Keratinocyte (primary cell): ENCODE measurements around the gene FBXO39. TPM values are rescaled to one million over a fixed set of nuclear protein-coding genes. Genes with fewer than 3 reads are reported as not detected.
"Not testable (repeated sequence)": the region's sequence is repeated elsewhere in the genome, so short reads cannot be mapped to it uniquely, and the experiment has no call there.

Experiments
- DNase-seq: peaks from one replicate; pipeline ENCODE4 v3.0.0-alpha.2; 2011; ENCODE audit warnings: low read depth, missing footprints, low spot score
- FAIRE-seq: peaks from 2 replicates; lab custom pipeline; 2011; peaks lifted over from hg19 to GRCh38; lab: Jason Lieb, UNC
- H2AFZ ChIP-seq: 2 replicates; pipeline ENCODE4 v1.6.0; 2012; ENCODE audit warnings: low read length, control low read depth, inconsistent platforms; ENCODE audit not compliant: control insufficient read depth
- H3K27ac ChIP-seq: 2 replicates; pipeline ENCODE4 v1.5.1; 2011; ENCODE audit warnings: low read length; ENCODE audit not compliant: control insufficient read depth, insufficient read depth
- H3K27me3 ChIP-seq: 3 replicates; pipeline ENCODE4 v1.6.0; 2011; ENCODE audit warnings: low read length; ENCODE audit not compliant: control insufficient read depth, insufficient read depth; ENCODE audit errors: extremely low read depth
- H3K36me3 ChIP-seq, 2 experiments: 2 replicates in 1 of 2; 3 replicates in 1 of 2; pipeline ENCODE4 v1.5.1; 2011; ENCODE audit warnings: low read length in 2 of 2, mild to moderate bottlenecking in 1 of 2; ENCODE audit not compliant: control insufficient read depth in 2 of 2, insufficient read depth in 2 of 2; ENCODE audit errors: extremely low read depth in 1 of 2
- H3K4me1 ChIP-seq: 3 replicates; pipeline ENCODE4 v1.5.1; 2011; ENCODE audit warnings: low read length; ENCODE audit not compliant: control insufficient read depth, insufficient read depth; ENCODE audit errors: extremely low read depth
- H3K4me2 ChIP-seq: 3 replicates; pipeline ENCODE4 v1.6.0; 2011; ENCODE audit warnings: low read depth, low read length; ENCODE audit not compliant: control insufficient read depth, insufficient read depth; ENCODE audit errors: extremely low read depth
- H3K4me3 ChIP-seq, 3 experiments: fragments of 200-600 bp in 1 of 3; sonication (generic) in 1 of 3; 2 replicates in 2 of 3; 3 replicates in 1 of 3; pipeline ENCODE4 v1.5.1; 2011 to 2016; ENCODE audit warnings: low read length in 3 of 3, mild to moderate bottlenecking in 3 of 3, control low read depth in 2 of 3, inconsistent platforms in 1 of 3, low read depth in 1 of 3, mixed read lengths in 1 of 3, mixed run types in 1 of 3, moderate library complexity in 1 of 3; ENCODE audit not compliant: control insufficient read depth in 2 of 3, insufficient read depth in 2 of 3; ENCODE audit errors: extremely low read depth in 1 of 3
- H3K79me2 ChIP-seq: 2 replicates; pipeline ENCODE4 v1.6.0; 2012; ENCODE audit warnings: low read length; ENCODE audit not compliant: control insufficient read depth, insufficient read depth
- H3K9ac ChIP-seq: 3 replicates; pipeline ENCODE4 v1.6.0; 2011; ENCODE audit warnings: low read length; ENCODE audit not compliant: control insufficient read depth, insufficient read depth; ENCODE audit errors: extremely low read depth
- H3K9me1 ChIP-seq: 3 replicates; pipeline ENCODE4 v1.6.0; 2011; ENCODE audit warnings: low read length; ENCODE audit not compliant: control insufficient read depth, insufficient read depth; ENCODE audit errors: extremely low read depth
- H3K9me3 ChIP-seq: 2 replicates; pipeline ENCODE4 v1.5.1; 2012; ENCODE audit warnings: low read depth, low read length; ENCODE audit not compliant: control insufficient read depth
- H4K20me1 ChIP-seq: 3 replicates; pipeline ENCODE4 v1.6.0; 2011; ENCODE audit warnings: low read length; ENCODE audit not compliant: control insufficient read depth, insufficient read depth; ENCODE audit errors: extremely low read depth
- EZH2 ChIP-seq: IDR thresholded peaks from one replicate; pipeline ENCODE4 v1.6.1; 2012; ENCODE audit warnings: inconsistent platforms, mild to moderate bottlenecking, low read length, moderate library complexity
- dilution Hi-C: fragments of 300-500 bp; cut with MboI; formaldehyde crosslinking; loops from one replicate; pipeline ENCODE4 v1.7.0; 2020; ENCODE audit warnings: low sequenced_read_pairs; ENCODE audit not compliant: extremely low pct_ligation_motif_present
- polyA plus RNA-seq, 5 experiments: library from polyadenylated mRNA; depleted of rRNA in 3 of 5; stranded (reverse) in 3 of 5; stranded (forward) in 1 of 5; unstranded in 1 of 5; fragments of >200 nt; gene quantifications; 1 replicate in 1 of 5; 2 replicates in 3 of 5; 3 replicates in 1 of 5; pipeline versions ENCODE4 v1.2.1 to v1.2.3, GENCODE V29; 2011 to 2012; ENCODE audit warnings: missing spikeins in 2 of 5, low read depth in 1 of 5, low replicate concordance in 1 of 5
- TF ChIP-seq, protein P1 (sequence below), 3 experiments: IDR thresholded peaks in 1 of 3; conservative IDR thresholded peaks in 1 of 3; optimal IDR thresholded peaks in 1 of 3; 2 replicates in 2 of 3; 3 replicates in 1 of 3; pipeline versions ENCODE3 to v1.5.1; 2011; ENCODE audit warnings: low read length in 3 of 3, mild to moderate bottlenecking in 3 of 3, moderate library complexity in 2 of 3, control low read depth in 1 of 3, inconsistent platforms in 1 of 3; ENCODE audit not compliant: insufficient read depth in 2 of 3; ENCODE audit errors: extremely low read depth in 1 of 3

The FBXO39 gene
- polyA plus RNA-seq, 1 donor (not counting 4 experiments of a cell fraction or from before 2014, with no cell fraction given) = 3.3 TPM

DNA sequence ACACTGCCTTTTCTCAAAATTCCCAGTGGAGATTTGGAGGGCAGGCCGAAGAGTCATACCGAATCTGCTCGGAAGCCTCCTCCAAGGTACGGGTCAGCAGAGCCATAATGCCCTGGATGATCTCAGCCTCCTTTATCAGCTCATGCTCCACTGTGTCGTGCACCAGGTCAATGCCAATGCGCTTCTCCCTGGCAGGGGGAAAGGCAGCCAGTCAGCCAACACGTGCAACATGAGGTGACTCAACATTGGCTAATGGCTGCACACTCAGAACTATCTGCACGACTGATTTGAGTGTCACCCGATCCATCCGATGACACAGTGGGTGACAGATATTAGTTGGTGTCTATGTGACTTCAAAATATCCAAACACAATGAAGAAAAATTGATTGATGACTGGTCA, 39.8 kb downstream of the FBXO39 start:
- TF ChIP-seq, protein P1, sequence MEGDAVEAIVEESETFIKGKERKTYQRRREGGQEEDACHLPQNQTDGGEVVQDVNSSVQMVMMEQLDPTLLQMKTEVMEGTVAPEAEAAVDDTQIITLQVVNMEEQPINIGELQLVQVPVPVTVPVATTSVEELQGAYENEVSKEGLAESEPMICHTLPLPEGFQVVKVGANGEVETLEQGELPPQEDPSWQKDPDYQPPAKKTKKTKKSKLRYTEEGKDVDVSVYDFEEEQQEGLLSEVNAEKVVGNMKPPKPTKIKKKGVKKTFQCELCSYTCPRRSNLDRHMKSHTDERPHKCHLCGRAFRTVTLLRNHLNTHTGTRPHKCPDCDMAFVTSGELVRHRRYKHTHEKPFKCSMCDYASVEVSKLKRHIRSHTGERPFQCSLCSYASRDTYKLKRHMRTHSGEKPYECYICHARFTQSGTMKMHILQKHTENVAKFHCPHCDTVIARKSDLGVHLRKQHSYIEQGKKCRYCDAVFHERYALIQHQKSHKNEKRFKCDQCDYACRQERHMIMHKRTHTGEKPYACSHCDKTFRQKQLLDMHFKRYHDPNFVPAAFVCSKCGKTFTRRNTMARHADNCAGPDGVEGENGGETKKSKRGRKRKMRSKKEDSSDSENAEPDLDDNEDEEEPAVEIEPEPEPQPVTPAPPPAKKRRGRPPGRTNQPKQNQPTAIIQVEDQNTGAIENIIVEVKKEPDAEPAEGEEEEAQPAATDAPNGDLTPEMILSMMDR (optimal IDR thresholded peaks at IDR 0.05 in 1 of 3, IDR thresholded peaks at IDR 0.05 in 1 of 3, conservative IDR thresholded peaks at IDR 0.05 in 1 of 3; ENCODE audit: extremely low read depth in 1 of 3, insufficient read depth in 2 of 3, low read length in 3 of 3) = no peak
- TF ChIP-seq EZH2 = no peak
- Histone ChIP-seq H2AFZ (no peak overlapping the region), H3K9me3 (no peaks in the 10 kb centered on the region), H3K36me3 (no peaks in the 10 kb centered on the region), H3K4me2 (no peak overlapping the region), H3K27me3 (peaks cover 5% of the 10 kb centered on the region), H3K79me2 (no peaks in the 10 kb centered on the region), H3K27ac (no peak overlapping the region), H3K9me1 (no peaks in the 10 kb centered on the region), H3K4me3 (no peak overlapping the region), H3K9ac (no peak overlapping the region), H4K20me1 (no peaks in the 10 kb centered on the region), H3K4me1 (no peaks in the 10 kb centered on the region)
- DNase-seq (no peak), FAIRE-seq (no peak)
- dilution Hi-C loops = no loop called here

DNA sequence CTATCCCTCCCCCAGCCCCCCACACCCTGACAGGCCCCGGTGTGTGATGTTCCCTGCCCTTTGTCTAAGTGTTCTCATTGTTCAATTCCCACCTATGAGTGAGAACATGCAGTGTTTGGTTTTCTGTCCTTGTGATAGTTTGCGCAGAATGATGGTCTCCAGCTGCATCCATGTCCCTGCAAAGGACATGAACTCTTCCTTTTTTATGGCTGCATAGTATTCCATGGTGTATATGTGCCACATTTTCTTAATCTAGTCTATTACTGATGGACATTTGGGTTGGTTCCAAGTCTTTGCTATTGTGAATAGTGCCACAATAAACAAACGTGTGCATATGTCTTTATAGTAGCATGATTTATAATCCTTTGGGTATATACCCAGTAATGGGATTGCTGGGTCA, 40.4 kb downstream of the FBXO39 start:
- H3K36me3 ChIP-seq, H2AFZ ChIP-seq, H3K27ac ChIP-seq, H3K27me3 ChIP-seq, H4K20me1 ChIP-seq, H3K4me3 ChIP-seq, H3K4me2 ChIP-seq, H3K9me3 ChIP-seq, H3K9ac ChIP-seq, FAIRE-seq, H3K9me1 ChIP-seq, DNase-seq, H3K79me2 ChIP-seq, dilution Hi-C loops, H3K4me1 ChIP-seq: not testable (repeated sequence)

DNA sequence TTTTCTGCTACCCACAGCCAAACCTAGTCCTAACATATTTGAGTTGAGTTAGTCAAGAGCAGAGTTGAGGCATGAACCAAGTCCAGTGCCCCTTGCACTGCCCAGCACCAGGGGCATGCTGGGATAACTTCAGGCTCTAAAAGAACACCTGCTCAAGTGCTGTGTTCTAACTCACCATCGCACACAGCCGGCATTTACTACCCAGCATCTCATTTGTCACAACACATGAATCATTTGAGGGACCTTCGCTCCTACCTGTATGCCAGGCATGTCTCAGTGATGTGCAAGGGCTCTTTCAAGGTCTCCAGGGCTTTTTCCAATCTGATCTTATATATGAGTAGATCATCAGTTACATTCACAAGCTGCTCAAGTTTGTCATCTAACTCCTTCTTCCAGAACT, 42.9 kb downstream of the FBXO39 start:
- H3K4me3 ChIP-seq = no peak overlapping the region
- peaks cover 5% of the 10 kb centered on the region for H3K27me3 ChIP-seq
- no peaks in the 10 kb centered on the region for H4K20me1 ChIP-seq
- FAIRE-seq = no peak
- no peak overlapping the region for H3K4me2 ChIP-seq
- H3K9ac ChIP-seq = no peak overlapping the region
- H3K79me2 ChIP-seq = no peaks in the 10 kb centered on the region
- H3K36me3 ChIP-seq = no peaks in the 10 kb centered on the region
- dilution Hi-C loops = no loop called here
- no peak overlapping the region for H3K27ac ChIP-seq
- no peak overlapping the region for H2AFZ ChIP-seq
- no peaks in the 10 kb centered on the region for H3K9me3 ChIP-seq
- H3K9me1 ChIP-seq = no peaks in the 10 kb centered on the region
- peaks cover 11% of the 10 kb centered on the region for H3K4me1 ChIP-seq
- DNase-seq = no peak
- no peak for TF ChIP-seq EZH2
- TF ChIP-seq, protein P1 (optimal IDR thresholded peaks at IDR 0.05 in 1 of 3, IDR thresholded peaks at IDR 0.05 in 1 of 3, conservative IDR thresholded peaks at IDR 0.05 in 1 of 3; ENCODE audit: extremely low read depth in 1 of 3, insufficient read depth in 2 of 3, low read length in 3 of 3) = no peak
